ENCODE results near the gene GNB1L.
"Not testable (repeated sequence)": the region's sequence is repeated elsewhere in the genome, so short reads cannot be mapped to it uniquely, and the experiment has no call there.

Gene GNB1L

DNA sequence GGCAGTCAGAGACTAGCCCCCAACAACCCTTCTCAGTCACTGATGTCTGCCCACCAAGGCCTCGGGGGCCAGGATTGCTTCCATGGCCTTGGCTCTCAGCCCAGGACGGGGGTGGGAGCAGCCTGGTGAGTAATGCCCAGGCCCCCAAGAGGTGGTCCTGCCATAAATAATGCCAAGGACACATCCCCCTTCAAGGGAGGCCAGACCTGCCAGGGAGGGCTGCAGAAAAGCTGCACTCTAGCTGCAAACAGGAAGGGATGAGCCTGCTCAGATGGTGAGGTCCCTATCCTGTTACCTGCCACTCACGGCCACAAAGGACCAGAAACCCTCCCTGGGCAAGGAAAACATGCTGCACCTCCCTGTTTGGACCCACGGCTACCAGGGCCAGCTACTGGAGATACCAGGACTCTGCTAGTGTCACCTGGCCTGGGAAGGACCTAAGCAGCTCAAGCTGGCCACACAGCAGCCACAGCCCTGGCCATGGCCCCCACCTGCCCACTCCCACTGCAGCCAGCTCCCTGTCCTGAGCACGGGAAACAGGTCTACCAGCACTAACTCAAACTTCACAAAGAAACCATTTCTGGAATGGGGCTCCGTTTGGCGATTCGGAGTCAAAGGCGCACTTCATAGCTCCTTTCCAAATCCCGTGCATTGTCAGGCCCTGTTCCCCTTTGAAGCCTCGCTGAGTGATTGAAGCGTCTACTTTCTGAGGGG lies 12.1 kb downstream of the GNB1L start:
- DNase-seq: no peak

GRCh38 chr22:19841641-19842392 lies 12.9 kb downstream of the GNB1L start:
- no peak for DNase-seq

DNA sequence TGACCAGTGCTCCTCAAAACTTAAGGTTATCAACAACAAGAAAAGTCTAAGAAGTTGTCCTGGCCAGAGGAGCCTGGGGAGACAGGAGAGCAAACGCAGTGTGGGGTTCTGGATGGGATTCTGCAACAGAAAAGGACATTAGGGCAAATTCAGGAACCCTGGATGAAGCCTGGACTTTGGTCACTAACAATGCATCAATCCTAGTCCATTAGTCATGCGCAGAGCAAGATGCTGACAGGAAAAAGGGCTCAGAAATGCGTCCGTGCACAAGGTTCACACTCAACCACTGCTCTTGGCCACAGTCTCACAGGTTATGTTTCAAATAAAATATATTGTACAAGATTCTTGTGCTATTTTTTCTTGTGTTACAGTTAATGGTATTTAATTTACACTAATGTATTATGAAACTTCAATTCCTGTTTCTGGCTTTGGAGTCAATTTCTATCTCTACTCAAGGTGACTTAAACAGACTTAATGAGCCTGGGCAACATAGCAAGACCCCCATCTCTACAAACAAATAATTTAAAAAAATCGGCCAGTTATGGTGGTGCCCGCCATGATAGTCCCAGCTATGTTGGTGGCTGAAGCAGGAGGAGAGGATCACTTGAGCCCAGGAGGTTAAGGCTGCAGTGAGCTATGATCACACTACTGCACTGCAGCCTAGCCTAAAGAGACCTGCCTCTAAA lies 13.6 kb downstream of the GNB1L start:
- no peak for DNase-seq

DNA sequence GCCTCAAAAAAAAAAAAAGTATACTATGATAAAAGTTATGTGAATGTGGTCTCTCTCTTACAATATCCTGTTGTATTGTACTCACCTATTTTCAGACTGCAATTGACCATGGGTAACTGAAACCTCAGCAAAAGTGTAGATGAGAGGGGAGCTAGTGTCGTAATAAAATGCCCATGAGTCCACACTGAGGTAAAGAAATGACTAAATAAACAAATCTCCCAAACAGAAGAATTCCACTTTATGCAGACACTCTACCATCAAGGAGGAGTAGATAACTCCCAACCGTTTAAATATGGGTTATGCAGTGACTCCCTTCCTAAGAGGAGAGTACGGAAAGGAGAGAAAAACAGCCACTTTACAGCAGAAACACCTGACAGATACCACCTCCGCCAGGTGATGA lies 14.6 kb downstream of the GNB1L start:
- no peak for DNase-seq

GRCh38 chr22:19837915-19838314 lies 16.8 kb downstream of the GNB1L start:
- DNase-seq: no peak

- no peak for DNase-seq
These were observed 18.2 kb downstream of the GNB1L start for GRCh38 chr22:19836512-19836911.

DNA sequence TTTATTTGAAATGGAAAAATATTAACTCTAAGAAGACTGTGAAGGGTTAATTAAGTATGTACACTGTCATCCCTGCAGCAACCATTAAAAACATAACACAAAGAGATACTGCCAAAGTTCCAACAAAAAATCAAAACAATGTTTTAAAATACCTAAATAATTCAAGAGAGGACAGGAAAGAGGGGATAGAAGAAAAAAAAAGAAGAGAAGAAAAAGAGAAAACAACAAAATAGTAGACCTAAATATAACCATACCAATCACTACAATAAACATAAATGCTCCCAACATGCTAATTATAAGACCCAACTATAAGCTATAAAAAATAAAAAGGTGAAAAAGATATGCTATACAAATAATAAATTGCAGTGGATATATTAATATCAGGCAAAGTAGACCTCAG lies 20.1 kb downstream of the GNB1L start:
- no peak for DNase-seq

DNA sequence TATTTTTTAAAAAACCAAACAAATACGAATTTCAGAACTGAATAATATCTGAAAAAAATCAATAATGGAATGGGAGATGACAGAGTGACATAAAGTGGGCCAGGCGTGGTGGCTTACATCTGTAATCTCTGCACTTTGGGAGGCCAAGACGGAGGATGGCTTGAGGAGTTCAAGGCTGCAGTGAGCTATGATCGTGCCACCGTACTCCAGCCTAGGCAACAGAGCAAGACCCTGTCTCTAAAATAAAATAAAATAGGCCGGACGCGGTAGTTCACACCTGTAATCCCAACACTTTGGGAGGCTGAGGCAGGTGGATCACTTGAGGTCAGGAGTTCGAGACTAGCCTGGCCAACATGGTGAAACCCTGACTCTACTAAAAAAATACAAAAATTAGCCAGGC lies 21.3 kb downstream of the GNB1L start:
- not testable (repeated sequence) for DNase-seq

DNA sequence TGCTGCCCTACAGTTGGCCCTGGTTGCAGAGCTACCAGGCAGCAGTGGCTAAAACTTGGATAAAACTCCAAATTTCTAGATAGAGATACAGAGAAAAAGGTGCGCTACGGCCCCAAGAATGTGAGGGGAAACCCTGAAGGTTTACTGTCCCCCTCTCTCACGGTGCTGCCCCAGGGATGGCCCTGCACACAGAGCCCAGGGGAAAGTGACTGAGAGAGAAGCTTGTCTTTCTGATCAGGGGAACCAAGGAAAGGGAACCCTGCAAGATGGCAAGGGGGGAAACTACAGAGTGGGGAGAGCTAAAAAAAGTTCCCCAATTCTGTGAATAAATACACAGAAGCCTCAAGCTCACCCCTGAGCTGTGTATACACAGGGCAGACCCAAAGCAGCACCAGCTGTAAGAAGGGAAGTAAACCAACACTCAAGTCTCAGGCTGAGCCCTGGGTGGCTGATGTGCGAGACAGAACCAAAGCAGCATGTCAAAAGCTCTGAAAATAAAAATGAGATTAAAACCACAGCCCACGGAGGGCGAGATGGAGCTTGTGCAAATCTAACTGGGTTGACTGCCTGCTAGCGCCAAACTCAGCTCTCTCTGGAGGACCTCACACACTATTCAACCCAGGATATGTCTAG lies 22.1 kb downstream of the GNB1L start:
- DNase-seq: no peak

DNA sequence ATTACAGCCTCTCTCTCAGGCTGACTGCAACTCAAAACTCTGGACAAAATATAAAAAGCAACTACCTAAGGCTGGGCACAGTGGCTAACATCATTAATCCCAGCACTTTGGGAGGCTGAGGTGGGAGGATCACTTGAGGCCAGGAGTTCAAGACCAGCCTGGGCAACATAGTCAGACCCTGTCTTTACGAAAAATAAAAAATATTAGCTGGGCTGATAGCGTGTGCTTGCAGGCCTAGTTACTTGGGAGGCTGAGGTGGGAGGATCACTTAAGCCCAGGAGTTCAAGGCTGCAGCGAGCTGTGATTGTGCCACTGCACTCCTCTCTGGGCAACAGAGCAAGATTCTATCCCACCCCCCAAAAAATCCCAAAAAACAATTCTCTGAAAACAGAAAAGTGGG lies 22.7 kb downstream of the GNB1L start:
- DNase-seq: not testable (repeated sequence)

- DNase-seq: no peak
These were observed 23.7 kb downstream of the GNB1L start for GRCh38 chr22:19831016-19831415.

DNA sequence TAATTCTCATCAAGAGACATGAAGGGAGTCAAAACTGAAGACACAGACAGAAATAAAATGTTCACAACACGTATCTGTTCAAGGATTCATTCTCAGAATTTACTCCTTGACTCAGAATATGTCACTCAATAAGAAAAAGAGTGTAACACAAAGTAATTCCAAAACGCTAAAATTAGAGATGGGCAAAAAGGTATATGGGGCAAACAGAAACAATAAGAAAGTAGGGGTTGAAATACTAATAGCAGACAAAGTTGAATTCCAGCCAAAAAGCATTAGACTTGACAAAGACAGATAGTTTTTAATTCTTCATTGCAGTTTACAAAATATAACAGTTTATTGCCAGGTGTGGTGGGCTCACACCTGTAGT lies 26.7 kb downstream of the GNB1L start:
- DNase-seq: no peak

- no peak for DNase-seq
These were observed 27.2 kb downstream of the GNB1L start for GRCh38 chr22:19827341-19828034.

DNA sequence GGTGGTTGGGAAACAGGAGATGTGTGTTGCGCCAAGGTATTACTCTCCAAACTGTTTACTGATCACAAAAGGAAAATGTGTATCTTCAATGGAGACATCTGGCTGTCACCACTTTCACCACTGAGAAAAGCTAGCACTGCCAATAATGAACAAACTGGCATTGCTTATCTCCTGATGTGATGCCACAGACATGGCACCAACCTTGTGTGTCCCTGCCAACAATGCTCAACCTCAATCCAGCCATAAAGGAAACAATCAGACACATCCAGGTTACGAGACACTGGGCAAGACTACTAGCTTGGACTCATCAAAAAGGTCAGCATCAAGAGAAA lies 28.1 kb downstream of the GNB1L start:
- no peak for DNase-seq

- DNase-seq: no peak
These were observed 28.6 kb downstream of the GNB1L start for GRCh38 chr22:19825904-19826618.

- no peak for DNase-seq
These were observed 29.7 kb downstream of the GNB1L start for GRCh38 chr22:19824926-19825339.

- DNase-seq: no peak
These were observed 30.3 kb downstream of the GNB1L start for GRCh38 chr22:19824212-19824925.

DNA sequence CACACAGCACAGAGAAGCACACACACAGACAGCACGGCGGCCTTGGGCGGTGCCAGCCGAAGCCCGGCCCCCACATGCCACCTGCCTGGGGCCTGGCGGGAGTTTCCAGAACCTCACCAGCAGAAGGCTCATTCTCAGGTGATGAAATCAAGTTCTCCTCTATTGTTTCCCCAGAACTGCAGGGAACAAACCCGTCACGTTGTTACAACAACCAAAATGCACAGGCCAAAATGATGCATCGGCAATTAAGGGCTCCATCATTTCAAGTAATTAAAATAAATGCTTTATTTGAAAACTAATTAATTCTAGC lies 30.8 kb downstream of the GNB1L start:
- DNase-seq: no peak

DNA sequence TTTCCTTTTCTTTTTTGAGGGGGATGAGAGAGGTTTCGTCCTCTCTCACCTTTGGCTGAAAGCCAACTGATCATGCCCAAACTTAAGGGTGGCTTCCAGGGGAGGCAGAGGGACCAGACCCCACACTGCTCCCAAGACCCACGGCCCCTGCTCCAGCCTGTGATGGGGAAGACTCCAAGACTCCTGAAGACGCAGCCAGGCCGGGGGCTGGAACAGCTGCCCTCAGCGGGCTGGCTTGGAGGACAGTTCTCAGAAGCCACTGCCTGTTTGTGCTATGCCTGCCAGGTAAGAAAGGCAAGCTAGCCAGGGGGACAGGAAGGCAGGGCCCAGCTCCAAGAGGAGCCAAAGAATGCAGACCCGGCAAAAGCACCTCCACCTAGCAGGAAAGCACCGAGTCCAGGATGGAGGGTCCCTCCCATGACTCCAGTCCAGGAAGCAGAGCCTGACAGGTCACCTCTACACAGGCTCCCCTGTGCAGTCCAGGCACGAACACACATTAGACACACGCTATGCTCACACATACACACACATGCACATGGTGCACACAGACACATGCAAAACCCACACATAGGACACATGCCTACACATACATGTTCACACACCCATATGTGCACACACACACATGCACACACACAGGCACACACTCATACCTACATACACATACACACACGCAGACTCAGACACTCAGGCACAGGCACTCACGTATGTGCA lies 31.3 kb downstream of the GNB1L start:
- no peak for DNase-seq

GRCh38 chr22:19822301-19823117 lies 32.2 kb downstream of the GNB1L start:
- no peak for DNase-seq
